GM19099 (cell line): Measurements from ENCODE around the gene EML4.

Source experiments
- POLR2A ChIP-seq: IDR thresholded peaks from 3 replicates; pipeline ENCODE4 v1.6.1; 2011; ENCODE audit warnings: low read depth; ENCODE audit not compliant: insufficient read length; ENCODE audit errors: extremely low read depth

Gene EML4

DNA sequence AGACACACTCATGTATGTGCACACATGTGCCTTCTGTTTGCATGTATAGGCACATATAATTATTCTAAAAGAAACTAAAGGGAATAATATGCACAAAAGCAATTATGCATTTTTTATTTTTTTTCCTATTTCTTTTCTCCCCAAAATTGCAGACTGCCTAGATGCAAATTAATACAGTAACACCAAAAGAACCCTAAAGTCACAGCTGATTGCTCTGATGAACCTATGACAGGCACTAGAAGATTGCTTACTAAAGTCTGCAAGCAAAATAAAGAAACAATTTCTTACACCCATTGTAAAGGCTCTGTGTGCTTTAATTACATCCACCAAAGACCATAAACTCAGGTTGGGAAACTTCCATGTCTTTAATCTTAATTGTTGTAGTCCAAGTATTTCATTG is 7.7 kb upstream of the EML4 start:
- no peak for TF ChIP-seq POLR2A

DNA sequence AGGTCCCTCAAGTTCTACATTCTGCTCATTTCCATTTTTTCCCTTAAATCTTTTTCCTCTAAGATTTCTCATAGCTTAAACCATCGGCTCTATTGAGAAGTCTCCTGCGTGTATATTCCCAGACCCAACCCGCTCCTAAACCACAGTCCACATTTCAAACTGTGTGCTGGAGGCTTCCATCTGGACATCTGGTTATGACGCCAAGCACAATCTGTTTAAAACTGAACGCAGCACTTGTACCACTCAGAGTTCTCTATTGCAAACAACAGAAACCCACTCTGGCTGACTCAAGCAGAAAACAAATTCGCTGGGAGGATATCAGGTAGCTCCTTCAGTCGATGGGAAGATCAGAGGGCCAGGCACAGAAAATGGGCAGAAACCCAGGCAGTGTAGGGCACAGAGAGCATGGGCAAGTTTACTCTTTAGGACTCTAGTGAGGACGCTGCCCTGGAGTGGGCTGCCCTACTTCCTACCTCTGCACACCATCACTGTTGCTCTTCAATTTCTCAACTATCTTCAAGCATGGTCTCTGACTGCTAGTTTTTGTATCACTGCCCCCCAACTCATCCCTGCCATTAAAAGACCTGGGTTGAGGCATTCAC is 5.6 kb upstream of the EML4 start:
- no peak for TF ChIP-seq POLR2A

DNA sequence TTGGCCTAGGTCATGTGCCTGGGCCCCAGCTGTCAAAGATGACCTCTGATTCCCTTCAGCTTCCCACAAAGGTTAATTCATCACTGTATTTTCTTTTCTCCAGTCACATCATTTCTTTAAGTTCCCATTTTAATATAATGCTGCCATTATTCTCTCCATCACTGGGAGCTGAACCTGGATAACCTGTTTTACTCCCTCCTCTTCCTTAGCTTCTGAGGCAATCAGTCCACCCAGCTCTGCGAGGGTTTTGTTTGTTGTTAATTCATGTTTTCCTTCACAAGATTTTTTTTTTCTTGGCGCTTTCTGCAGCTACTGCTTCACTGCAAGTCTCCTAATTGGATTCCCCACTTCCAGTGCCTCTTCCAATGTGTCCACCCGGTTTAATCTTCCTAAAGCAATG is 5.1 kb upstream of the EML4 start:
- no peak for TF ChIP-seq POLR2A

DNA sequence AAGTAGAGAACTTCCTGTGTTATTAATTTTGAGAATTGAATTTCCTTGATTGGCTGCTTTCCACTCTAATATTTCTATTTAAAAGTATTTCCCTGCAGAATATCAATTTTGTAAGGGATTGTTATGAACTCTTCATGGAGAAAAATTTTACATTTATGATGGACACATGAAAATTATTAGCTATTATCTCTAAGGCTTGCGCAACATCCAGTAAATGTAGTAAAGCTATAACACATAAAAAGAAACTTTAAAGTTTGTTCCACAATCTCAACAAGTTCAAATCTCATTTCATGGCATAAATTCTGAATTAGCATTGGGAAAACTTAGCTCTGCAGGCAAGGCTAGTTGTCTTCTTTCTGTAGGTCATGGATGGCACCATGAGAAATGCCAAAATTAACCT is 4.2 kb upstream of the EML4 start:
- no peak for TF ChIP-seq POLR2A

DNA sequence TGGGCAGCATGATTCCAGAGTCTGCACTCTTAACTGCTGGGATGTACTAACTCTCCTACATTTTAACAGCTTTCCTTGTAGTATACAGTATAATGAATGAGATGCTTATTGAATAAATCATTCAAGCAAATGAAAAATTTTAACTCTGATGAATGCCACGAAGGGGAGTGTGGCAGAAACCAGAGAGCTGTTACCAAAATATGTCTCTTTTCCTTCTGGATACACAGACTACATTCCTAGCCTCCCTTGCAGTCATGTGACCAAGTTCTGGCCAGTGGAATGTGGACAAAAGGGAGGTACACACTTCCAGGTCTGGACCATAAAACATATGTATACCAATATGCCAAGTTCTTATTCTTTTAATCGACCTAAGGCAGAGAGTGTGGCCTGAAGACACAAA is 1.7 kb upstream of the EML4 start:
- no peak for TF ChIP-seq POLR2A

DNA sequence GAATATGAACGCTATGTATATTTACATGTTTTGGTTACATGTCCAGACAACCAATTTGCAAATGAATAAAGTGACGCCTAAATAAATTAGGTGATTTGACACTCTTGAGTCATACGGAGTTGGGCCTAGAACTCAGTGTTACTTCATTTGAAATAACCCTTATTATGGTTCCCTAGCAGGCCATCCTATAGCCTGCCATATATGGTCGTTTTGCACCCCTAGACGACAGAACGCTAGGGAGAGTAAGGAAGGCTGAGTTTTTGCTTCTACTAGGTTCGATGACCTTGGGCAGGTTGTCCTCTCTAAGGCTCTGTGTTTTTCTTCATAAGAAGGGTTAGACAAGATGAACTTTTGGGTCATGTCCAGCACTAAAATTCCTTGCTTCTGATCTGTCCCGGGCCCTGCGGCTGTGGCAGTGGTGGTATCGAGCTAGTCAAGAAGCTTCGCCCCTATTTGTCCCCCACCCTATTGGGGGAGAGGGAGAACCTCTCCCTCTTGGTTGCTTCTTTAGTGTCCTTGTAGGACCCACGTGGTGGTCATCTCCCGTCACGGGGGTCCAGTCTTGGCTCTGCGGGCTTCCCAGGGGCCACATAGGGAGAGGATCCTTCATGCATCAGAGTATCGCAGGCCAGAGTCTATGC is 574 bp upstream of the EML4 start:
- no peak for TF ChIP-seq POLR2A

DNA sequence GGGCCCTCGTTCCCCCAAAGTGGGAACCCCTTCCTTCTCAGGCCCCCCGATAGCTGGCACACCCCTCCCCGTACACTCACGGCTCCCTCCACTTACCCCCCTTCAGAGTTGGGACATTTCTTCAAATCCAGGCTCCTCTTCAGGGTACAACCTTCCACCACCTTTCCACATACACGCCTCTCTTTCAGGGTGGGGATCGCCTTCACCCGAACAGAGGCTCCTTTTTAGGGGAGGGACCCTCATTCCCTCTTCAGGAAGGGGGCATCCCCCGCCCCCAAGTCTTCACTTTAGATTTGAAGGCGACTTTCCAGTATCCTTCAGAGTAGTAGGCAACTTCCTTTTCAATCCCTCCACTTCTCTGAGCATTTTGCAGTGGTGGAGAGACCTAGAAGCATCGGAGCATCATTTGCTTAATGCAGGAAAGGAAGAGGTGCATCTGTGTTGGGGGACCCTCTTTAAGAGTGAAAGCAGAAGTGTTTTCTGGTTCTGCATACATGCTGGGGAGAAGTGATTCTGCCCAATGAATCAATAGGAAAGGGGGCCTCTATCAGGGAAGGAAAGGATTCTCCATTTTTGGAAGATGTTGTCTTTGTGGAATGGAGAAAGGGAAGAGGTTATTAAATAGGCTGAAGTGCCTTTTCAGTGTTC is 845 bp downstream of the EML4 start:
- TF ChIP-seq POLR2A: no peak

DNA sequence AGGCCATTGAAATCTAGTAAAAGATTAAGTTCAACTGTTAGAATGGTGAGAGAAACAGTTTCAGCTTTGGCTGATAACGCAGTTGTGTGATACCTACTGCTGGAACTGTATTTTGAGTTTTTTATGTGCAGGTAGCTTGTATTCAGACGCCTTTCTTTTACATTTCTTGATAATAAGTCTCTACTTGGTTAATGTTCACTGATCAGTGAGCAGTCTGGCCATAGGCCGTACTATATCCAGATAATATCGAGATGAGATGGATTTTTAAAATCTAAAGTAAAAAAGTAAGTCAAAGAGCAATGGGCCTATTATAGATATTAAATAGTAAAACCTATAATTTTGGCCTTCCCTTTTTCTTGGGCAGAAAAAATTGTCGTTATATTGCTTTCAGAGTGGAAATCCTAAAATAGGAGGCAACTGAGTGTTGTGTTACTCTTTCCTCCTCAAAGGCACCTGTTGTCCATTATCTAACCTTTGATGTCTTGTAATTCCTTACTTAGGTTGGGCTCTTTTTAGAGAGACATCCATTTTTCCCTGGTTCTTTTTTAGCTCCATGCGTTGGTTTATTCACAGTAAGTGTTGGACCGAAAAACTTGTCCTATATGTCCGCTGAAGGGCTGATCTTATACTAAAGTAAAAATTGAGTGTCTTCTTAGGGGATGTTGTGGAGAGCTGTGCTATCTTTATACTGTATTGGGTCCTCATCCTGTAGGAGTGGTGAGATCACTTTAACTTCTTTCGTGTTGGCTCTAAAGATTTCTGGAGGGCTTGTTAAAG is 1.7 kb downstream of the EML4 start:
- TF ChIP-seq POLR2A: no peak

DNA sequence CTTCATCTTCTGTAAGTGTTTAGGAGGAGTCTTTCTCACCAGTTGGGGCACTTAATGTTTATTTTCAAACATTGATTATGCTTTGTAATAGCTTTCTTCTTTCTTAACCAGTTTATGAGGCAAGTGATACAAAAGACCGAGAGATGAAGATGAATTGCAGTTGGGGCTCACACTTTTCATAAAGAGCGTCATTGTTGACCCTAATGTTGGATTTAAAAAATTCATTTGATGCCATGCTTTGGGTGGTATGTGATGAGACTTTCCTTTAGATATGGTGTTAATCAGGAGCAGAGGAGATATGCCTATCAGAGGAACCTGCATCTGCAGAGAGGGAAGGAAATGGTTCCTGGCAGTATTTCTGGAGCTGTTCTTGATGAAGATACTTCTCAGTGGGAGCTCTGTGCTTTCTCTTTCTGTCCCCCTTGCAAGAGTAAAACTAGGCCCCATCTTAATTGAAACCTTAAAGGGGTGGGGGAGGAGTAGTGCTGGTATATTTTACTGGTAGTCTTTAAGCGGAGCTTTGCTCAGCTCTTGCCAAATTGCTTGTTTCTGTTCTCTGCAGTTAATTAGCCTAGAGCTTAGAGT is 2.3 kb downstream of the EML4 start:
- TF ChIP-seq POLR2A: no peak

DNA sequence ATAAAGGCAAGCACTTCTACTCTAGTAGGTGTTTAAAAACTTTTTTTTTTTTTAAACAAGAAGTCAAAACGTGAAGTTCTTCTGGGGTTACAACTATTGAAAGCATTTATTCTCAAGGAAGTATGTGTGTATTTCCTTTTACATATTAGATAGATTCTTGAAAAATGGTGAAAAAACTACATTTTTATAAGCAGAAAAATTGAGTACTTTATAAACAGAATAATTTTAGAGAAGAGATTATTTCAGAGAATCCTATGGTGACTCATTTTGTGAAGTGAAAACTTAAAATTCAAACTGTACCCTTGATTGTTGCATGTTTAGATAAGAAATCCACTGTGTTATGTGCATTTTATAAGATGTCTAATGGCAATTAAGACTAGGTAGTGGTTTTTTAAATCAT is 2.9 kb downstream of the EML4 start:
- no peak for TF ChIP-seq POLR2A

DNA sequence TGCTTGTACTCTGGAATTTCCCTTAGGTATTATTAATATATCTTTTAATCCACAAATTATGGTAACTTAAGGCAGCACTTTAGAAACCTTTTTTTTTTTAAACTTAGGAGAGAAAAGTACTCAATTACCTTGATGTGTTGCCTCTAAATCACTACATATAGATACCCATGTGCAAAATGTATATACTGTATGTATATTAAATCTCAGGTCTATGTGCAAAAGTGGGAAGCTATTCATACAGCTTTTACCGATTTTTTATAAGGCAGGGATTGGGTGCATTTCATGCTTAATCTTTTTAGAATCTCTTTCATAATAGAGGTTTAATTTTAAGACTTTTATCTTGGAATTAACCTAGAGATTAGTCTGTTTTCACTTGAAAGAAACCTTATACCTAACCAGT is 3.4 kb downstream of the EML4 start:
- no peak for TF ChIP-seq POLR2A

DNA sequence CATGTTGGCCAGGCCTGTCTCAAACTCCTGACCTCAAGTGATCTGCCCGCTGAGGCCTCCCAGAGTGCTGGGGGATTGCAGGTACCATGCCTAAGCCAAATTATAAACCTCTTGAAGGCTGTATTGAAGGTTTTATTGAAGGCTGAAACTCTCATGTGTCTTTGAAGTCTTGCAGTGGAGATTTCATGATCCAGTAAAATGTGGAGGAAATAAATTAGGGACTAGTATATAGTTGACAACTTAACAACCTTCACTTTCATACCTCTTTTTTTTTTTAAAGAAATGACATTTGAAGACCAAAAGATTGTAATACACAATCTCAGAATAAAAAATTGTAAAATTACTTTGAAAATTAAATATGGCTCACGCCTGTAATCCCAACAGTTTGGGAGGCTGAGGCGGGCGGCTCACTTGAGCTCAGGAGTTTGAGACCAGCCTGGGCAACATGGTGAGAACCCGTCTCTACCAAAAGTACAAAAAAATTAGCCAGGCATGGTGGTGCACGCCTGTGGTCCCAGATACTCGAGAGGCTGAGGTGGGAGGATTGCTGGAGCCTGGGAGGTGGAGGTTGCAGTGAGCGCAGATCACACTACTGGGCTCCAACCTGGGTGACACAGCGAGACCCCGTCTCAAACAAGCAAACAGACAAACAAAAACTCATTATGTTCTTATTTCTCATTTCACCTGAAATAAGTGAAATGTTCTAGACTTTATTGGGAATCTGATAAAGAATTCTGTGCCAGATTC is 8.0 kb downstream of the EML4 start:
- no peak for TF ChIP-seq POLR2A

DNA sequence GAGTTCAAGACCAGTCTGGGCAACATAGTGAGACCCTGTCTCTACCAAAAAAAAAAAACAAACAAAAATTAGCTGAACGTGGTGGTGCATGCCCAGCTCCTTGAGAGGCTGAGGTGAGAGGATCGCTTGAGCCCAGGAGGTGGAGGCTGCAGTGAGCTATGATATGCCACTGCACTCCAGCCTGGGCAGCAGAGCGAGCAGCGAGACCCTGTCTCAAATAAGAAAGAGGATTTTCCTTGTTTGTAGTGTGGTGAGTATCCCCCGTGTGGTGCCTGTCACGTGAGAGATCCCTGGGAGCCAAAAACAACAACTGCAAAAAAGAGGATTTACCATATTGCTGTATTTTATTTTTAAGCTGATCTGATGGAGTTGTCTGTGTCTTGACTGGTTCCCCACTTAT is 9.2 kb downstream of the EML4 start:
- TF ChIP-seq POLR2A: no peak

DNA sequence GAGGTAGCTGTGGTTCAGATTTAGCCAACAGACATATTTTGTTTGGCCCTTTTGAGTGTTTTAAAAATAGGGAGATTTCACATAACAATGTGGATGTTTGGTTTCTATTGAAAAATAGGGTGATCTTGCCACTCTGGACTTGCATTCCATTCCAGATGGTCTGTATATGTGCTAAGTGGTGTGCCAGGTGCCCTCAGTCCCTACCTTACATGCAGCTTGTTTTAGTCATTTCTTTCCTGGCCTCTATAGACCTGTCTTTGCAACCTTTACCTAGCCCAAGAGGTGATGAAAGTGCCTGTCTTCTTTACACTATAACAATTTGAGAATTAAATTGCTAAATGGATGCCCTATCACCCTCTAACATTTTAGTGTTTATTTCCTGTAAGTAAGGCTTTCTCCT is 11.1 kb downstream of the EML4 start:
- no peak for TF ChIP-seq POLR2A

DNA sequence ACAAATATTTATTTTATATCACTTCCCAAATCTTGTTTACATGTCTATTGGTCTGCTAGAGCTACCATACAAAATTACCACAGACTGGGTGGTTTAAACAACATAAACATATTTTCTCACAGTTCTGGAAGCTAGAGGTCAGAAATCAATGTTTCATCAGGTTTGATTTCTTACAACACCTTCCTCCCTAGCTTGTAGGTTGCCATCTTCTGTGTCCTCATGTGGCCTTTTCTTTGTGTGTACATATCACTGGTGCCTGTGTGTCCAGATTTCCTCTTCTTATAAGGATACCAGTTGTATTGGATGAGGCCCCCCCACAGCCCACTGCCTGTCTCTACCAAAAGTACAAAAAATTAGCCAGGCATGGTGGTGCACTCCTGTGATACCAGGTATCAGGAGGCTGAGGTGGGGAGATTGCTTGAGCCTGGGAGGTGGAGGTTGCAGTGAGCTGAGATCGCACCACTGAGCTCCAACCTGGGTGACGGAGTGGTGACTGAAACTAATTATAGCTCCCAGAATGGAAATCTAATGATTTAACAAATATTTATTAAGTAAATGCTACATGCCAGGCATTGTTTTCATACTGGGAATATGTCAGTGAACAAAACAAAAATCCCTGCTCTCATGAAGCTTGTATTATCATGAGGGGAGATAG is 13.6 kb downstream of the EML4 start:
- TF ChIP-seq POLR2A: no peak

DNA sequence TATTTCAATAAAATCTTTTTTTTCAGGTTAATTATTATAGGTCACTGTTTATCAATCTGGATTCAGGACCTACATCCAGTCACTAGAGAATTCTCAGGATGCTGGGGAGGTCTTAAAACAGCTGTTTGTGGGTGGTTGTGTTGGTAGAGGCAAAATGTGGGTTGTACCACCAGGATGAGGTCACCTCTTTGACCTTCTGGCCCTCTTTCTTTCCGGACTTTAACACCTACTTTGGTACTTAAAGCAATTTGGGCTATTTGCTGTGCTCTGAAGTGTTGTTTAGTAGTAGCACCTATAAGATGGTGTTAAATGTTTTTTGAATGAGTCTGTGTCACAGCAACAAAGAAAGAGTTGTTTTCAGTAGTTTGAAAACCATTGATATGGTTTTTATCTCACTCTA is 14.6 kb downstream of the EML4 start:
- TF ChIP-seq POLR2A: no peak
